Endothelial cell of umbilical vein (primary cell): Measurements from ENCODE around the gene TPCN2. TPM values are rescaled to one million over a fixed set of nuclear protein-coding genes. Genes with fewer than 3 reads are reported as not detected.

Experiments
- BruUV-seq: library from RNA; stranded (reverse); fragments of 400-500 nt; replicated peaks from 2 replicates; lab custom pipeline; 2021; lab: Mats Ljungman, UMichigan
- CTCF ChIA-PET: fragments of 300-600, 350-600 bp; sonication (Branson Sonifier 250); formaldehyde crosslinking; loops from one replicate; lab custom pipeline; 2021; ENCODE audit warnings: antibody characterized with exemption, inconsistent platforms; lab: Charles Lee
- POLR2A ChIA-PET: fragments of 300-600, 350-600 bp; sonication (Branson Sonifier 250); formaldehyde crosslinking; loops from one replicate; lab custom pipeline; 2021; ENCODE audit warnings: antibody characterized with exemption, inconsistent platforms; lab: Charles Lee
- DNase-seq: peaks from one replicate; pipeline ENCODE4 v3.0.0-alpha.2; 2011; ENCODE audit warnings: low read depth, low spot score
- FAIRE-seq: peaks from 2 replicates; lab custom pipeline; 2011; peaks lifted over from hg19 to GRCh38; lab: Jason Lieb, UNC
- H2AFZ ChIP-seq: 2 replicates; pipeline ENCODE4 v1.6.0; 2012; ENCODE audit warnings: low read depth, low read length, control low read depth, inconsistent platforms
- H3K27ac ChIP-seq: 2 replicates; pipeline ENCODE4 v1.5.1; 2011; ENCODE audit warnings: low read depth, mild to moderate bottlenecking, control low read depth, low read length, moderate library complexity; ENCODE audit not compliant: insufficient read depth
- H3K27me3 ChIP-seq, 2 experiments: 2 replicates each; pipeline versions ENCODE4 v1.6.0 to v1.6.1; 2011; ENCODE audit warnings: low read length in 2 of 2, mixed read lengths in 1 of 2; ENCODE audit not compliant: control insufficient read depth in 2 of 2, insufficient read depth in 2 of 2
- H3K36me3 ChIP-seq, 2 experiments: 2 replicates in 1 of 2; 3 replicates in 1 of 2; pipeline ENCODE4 v1.5.1; 2011; ENCODE audit warnings: low read length in 2 of 2, mild to moderate bottlenecking in 1 of 2, moderate library complexity in 1 of 2; ENCODE audit not compliant: control insufficient read depth in 2 of 2, insufficient read depth in 2 of 2; ENCODE audit errors: extremely low read depth in 1 of 2
- H3K4me1 ChIP-seq: 3 replicates; pipeline ENCODE4 v1.5.1; 2011; ENCODE audit warnings: mild to moderate bottlenecking, low read length; ENCODE audit not compliant: control insufficient read depth, insufficient read depth; ENCODE audit errors: extremely low read depth
- H3K4me2 ChIP-seq: 2 replicates; pipeline ENCODE4 v1.6.1; 2011; ENCODE audit warnings: low read length, control low read depth, mixed read lengths; ENCODE audit not compliant: insufficient read depth
- H3K4me3 ChIP-seq, 3 experiments: fragments of 200-600 bp in 1 of 3; sonication (generic), shearing (Covaris generic) in 1 of 3; replicated peaks in 1 of 3; 2 replicates each; pipeline ENCODE4 v1.5.1; 2011 to 2016; ENCODE audit warnings: control low read depth in 3 of 3, low read length in 3 of 3, mild to moderate bottlenecking in 2 of 3, inconsistent platforms in 1 of 3, low read depth in 1 of 3, moderate library complexity in 1 of 3; ENCODE audit not compliant: insufficient read depth in 1 of 3
- H3K79me2 ChIP-seq: 2 replicates; pipeline ENCODE4 v1.6.0; 2012; ENCODE audit warnings: low read length, inconsistent platforms; ENCODE audit not compliant: control insufficient read depth, insufficient read depth
- H3K9ac ChIP-seq: replicated peaks from 2 replicates; pipeline ENCODE3; 2011; ENCODE audit warnings: low read length, control low read depth; ENCODE audit not compliant: insufficient read depth; ENCODE audit errors: extremely low read depth
- H3K9me1 ChIP-seq: replicated peaks from 3 replicates; pipeline ENCODE4 v1.6.0; 2011; ENCODE audit warnings: mild to moderate bottlenecking, low read length; ENCODE audit not compliant: control insufficient read depth, insufficient read depth; ENCODE audit errors: extremely low read depth
- H3K9me3 ChIP-seq: replicated peaks from 2 replicates; pipeline ENCODE4 v1.5.1; 2012; ENCODE audit warnings: low read length, inconsistent platforms; ENCODE audit not compliant: control insufficient read depth, insufficient read depth
- H4K20me1 ChIP-seq: replicated peaks from 2 replicates; pipeline ENCODE3; 2011; ENCODE audit warnings: mild to moderate bottlenecking, low read length; ENCODE audit not compliant: control insufficient read depth, insufficient read depth; ENCODE audit errors: extremely low read depth
- CTCF ChIP-seq, 2 donors: IDR thresholded peaks; 1 replicate in 1 of 2; 2 replicates in 1 of 2; pipeline ENCODE4 v1.5.1; 2011; ENCODE audit warnings: low read length in 2 of 2, mild to moderate bottlenecking in 2 of 2, moderate library complexity in 2 of 2, control low read depth in 1 of 2, inconsistent platforms in 1 of 2, low read depth in 1 of 2; ENCODE audit not compliant: insufficient read depth in 1 of 2; ENCODE audit errors: extremely low read depth in 1 of 2
- EZH2 ChIP-seq: IDR thresholded peaks from 2 replicates; pipeline ENCODE4 v1.6.1; 2012; ENCODE audit warnings: borderline replicate concordance, low read depth, mild to moderate bottlenecking, moderate library complexity, low read length, inconsistent platforms; ENCODE audit not compliant: severe bottlenecking
- FOS ChIP-seq: IDR thresholded peaks from 2 replicates; pipeline ENCODE4 v1.6.1; 2011; ENCODE audit warnings: mild to moderate bottlenecking, low read length, moderate library complexity, borderline replicate concordance; ENCODE audit not compliant: insufficient read depth
- GATA2 ChIP-seq: IDR thresholded peaks from 2 replicates; pipeline ENCODE4 v1.7.0; 2011; ENCODE audit warnings: low read depth, mild to moderate bottlenecking, moderate library complexity, mixed read lengths, low read length; ENCODE audit not compliant: insufficient read length, insufficient read depth
- JUN ChIP-seq: IDR thresholded peaks from 2 replicates; pipeline ENCODE4 v1.6.1; 2011; ENCODE audit warnings: borderline replicate concordance, low read depth; ENCODE audit not compliant: insufficient read length, insufficient read depth
- MYC ChIP-seq: IDR thresholded peaks from one replicate; pipeline ENCODE4 v1.6.1; 2011; ENCODE audit warnings: mild to moderate bottlenecking, low read depth, low read length
- POLR2A ChIP-seq: IDR thresholded peaks from 2 replicates; pipeline ENCODE4 v1.6.1; 2012; ENCODE audit warnings: low read depth, mild to moderate bottlenecking, control low read depth, low read length
- POLR2AphosphoS5 ChIP-seq: IDR thresholded peaks from 2 replicates; pipeline ENCODE4 v1.6.1; 2012; ENCODE audit warnings: low read depth, mild to moderate bottlenecking, control low read depth, low read length, moderate library complexity; ENCODE audit not compliant: insufficient read depth
- dilution Hi-C: fragments of 300-500 bp; cut with MboI; formaldehyde crosslinking; loops from one replicate; pipeline ENCODE4 v1.15.0; 2019; ENCODE audit warnings: low sequenced_read_pairs; ENCODE audit not compliant: extremely low pct_ligation_motif_present
- intact Hi-C: fragments of 100-400 bp; cut with micrococcal nuclease; formaldehyde crosslinking; loops from one replicate; pipeline ENCODE4 v1.10.0; 2022
- polyA plus RNA-seq, 4 experiments: library from polyadenylated mRNA; depleted of rRNA in 3 of 4; stranded (reverse) in 3 of 4; unstranded in 1 of 4; fragments of >200 nt; gene quantifications; 2 replicates each; pipeline versions ENCODE4 v1.2.1 to v1.2.3, GENCODE V29; 2011 to 2012; ENCODE audit warnings: missing spikeins in 1 of 4
- total RNA-seq: library from RNA; stranded (reverse); gene quantifications from 2 replicates; pipeline ENCODE4 v1.2.3, GENCODE V29; 2021
- TF ChIP-seq, protein P1 (sequence below): IDR thresholded peaks from 2 replicates; pipeline ENCODE4 v1.6.1; 2011; ENCODE audit not compliant: insufficient read depth, insufficient read length

Gene TPCN2
- total and polyA plus RNA-seq, 2 donors (not counting 3 experiments of a cell fraction or from before 2014, with no cell fraction given), result 10.3 to 13.4 TPM

GRCh38 chr11:69078930-69079605 is 30.3 kb downstream of the TPCN2 start:
- TF ChIP-seq, protein P1, sequence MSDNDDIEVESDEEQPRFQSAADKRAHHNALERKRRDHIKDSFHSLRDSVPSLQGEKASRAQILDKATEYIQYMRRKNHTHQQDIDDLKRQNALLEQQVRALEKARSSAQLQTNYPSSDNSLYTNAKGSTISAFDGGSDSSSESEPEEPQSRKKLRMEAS, result no peak
- TF ChIP-seq JUN (no peak), GATA2 (no peak), FOS (no peak), POLR2A (no peak), CTCF (IDR thresholded peaks at IDR 0.05; ENCODE audit: extremely low read depth in 1 of 2, insufficient read depth in 1 of 2, low read depth in 1 of 2, low read length in 2 of 2) (no peak), POLR2AphosphoS5 (no peak), EZH2 (no peak), MYC (no peak)
- Histone ChIP-seq H3K9me3 (no peaks in the 10 kb centered on the region), H3K4me1 (no peaks in the 10 kb centered on the region), H3K4me2 (no peak overlapping the region), H3K4me3 (no peak overlapping the region), H4K20me1 (no peaks in the 10 kb centered on the region), H3K27ac (no peak overlapping the region), H3K27me3 (no peaks in the 10 kb centered on the region), H3K9me1 (no peaks in the 10 kb centered on the region), H2AFZ (no peak overlapping the region), H3K36me3 (peaks cover 0 to 14% of the 10 kb centered on the region in 2 experiments), H3K9ac (no peak overlapping the region), H3K79me2 (no peaks in the 10 kb centered on the region)
- no peak for DNase-seq
- no peak for FAIRE-seq
- intact Hi-C loops (no loop called here), dilution Hi-C loops (no loop called here)
- ChIA-PET POLR2A (no interaction called here), CTCF (interaction anchor here (1.3 kb wide), 1 partner anchor 8 kb away, joined by 3 read pairs; no protein-coding TSS in a partner anchor)
- BruUV-seq, result no TSS peak
